GM23338 (cell line): ENCODE data around the gene RBPMS2. TPM values are rescaled to one million over a fixed set of nuclear protein-coding genes. Genes with fewer than 3 reads are reported as not detected.

Experiments
- ATAC-seq: fragments of 200-7000 bp; cut with Tn5 transposase; 3 replicates; pipeline ENCODE4 v1.9.1; 2020
- DNase-seq: peaks from one replicate; pipeline ENCODE4 v3.0.0-alpha.2; 2015; ENCODE audit warnings: low spot score
- H2AFZ ChIP-seq: fragments of 200-600 bp; sonication (generic); 2 replicates; pipeline ENCODE4 v1.8.0; 2016; ENCODE audit warnings: antibody characterized with exemption, mild to moderate bottlenecking, moderate library complexity
- H3F3A ChIP-seq: fragments of 200-600 bp; sonication (generic); replicated peaks from 2 replicates; pipeline ENCODE4 v1.8.0; 2017; ENCODE audit warnings: antibody characterized with exemption, mixed run types, low read depth
- H3K27ac ChIP-seq: fragments of 200-600 bp; sonication (generic); 2 replicates; pipeline ENCODE4 v1.6.1; 2016; ENCODE audit warnings: low read depth
- H3K27me3 ChIP-seq: fragments of 200-600 bp; sonication (generic); 2 replicates; pipeline ENCODE4 v1.8.0; 2016; ENCODE audit warnings: mild to moderate bottlenecking, mixed run types, moderate library complexity; ENCODE audit not compliant: insufficient read depth
- H3K36me3 ChIP-seq: fragments of 200-600 bp; sonication (generic); 2 replicates; pipeline ENCODE4 v1.8.0; 2016; ENCODE audit warnings: mild to moderate bottlenecking; ENCODE audit not compliant: insufficient read depth
- H3K4me1 ChIP-seq: fragments of 200-600 bp; sonication (generic); 2 replicates; pipeline ENCODE4 v1.8.0; 2016; ENCODE audit warnings: mild to moderate bottlenecking, moderate library complexity; ENCODE audit not compliant: insufficient read depth
- H3K4me2 ChIP-seq: fragments of 200-600 bp; sonication (generic); 2 replicates; pipeline ENCODE4 v1.7.1; 2017; ENCODE audit warnings: mixed run types
- H3K4me3 ChIP-seq: fragments of 200-600 bp; sonication (generic); 2 replicates; pipeline ENCODE4 v1.6.1; 2016; ENCODE audit warnings: mixed run types
- H3K79me2 ChIP-seq: fragments of 200-600 bp; sonication (generic); replicated peaks from 2 replicates; pipeline ENCODE4 v1.8.0; 2017; ENCODE audit warnings: mild to moderate bottlenecking; ENCODE audit not compliant: insufficient read depth
- H3K9me2 ChIP-seq: fragments of 200-600 bp; sonication (generic); 2 replicates; pipeline ENCODE4 v1.8.0; 2017; ENCODE audit not compliant: insufficient read depth
- H4K20me1 ChIP-seq: fragments of 200-600 bp; sonication (generic); replicated peaks from 2 replicates; pipeline ENCODE4 v1.8.0; 2017; ENCODE audit warnings: mild to moderate bottlenecking; ENCODE audit not compliant: insufficient read depth
- H3K27ac Mint-ChIP-seq: 2 replicates; pipeline ENCODE4 v1.8.0; 2020; ENCODE audit warnings: inconsistent platforms, mild to moderate bottlenecking, moderate library complexity, mixed read lengths
- H3K27me3 Mint-ChIP-seq: 3 replicates; pipeline ENCODE4 v1.8.0; 2022; ENCODE audit warnings: low read depth, mild to moderate bottlenecking, moderate library complexity, mixed read lengths, inconsistent platforms; ENCODE audit not compliant: insufficient read depth, poor library complexity
- H3K36me3 Mint-ChIP-seq: 3 replicates; pipeline ENCODE4 v1.8.0; 2021; ENCODE audit warnings: low read depth, mild to moderate bottlenecking, inconsistent platforms, moderate library complexity, mixed read lengths
- H3K4me1 Mint-ChIP-seq: 3 replicates; pipeline ENCODE4 v1.8.0; 2020; ENCODE audit warnings: mild to moderate bottlenecking, inconsistent platforms, mixed read lengths
- H3K4me3 Mint-ChIP-seq: 3 replicates; pipeline ENCODE4 v1.8.0; 2021; ENCODE audit warnings: moderate library complexity, mild to moderate bottlenecking, inconsistent platforms, mixed read lengths
- H3K9me3 Mint-ChIP-seq: 3 replicates; pipeline ENCODE4 v1.8.0; 2020; ENCODE audit warnings: moderate library complexity, mild to moderate bottlenecking, inconsistent platforms, mixed read lengths
- CREB1 ChIP-seq: fragments of 250-450 bp; sonication (Bioruptor Pico); IDR thresholded peaks from 2 replicates; pipeline ENCODE4 v1.5.0; 2020; ENCODE audit warnings: low read depth, mild to moderate bottlenecking, moderate library complexity
- ETS1 ChIP-seq: IDR thresholded peaks from 2 replicates; pipeline ENCODE4 v1.6.1; 2016; ENCODE audit warnings: antibody characterized with exemption
- EZH2 ChIP-seq: fragments of 200-600 bp; sonication (generic); IDR thresholded peaks from one replicate; pipeline ENCODE4 v1.8.0; 2017; ENCODE audit warnings: antibody characterized with exemption, mild to moderate bottlenecking, low read depth; ENCODE audit not compliant: unreplicated experiment
- EZH2phosphoT487 ChIP-seq: fragments of 200-600 bp; sonication (generic); IDR thresholded peaks from one replicate; pipeline ENCODE4 v1.8.1; 2018; ENCODE audit warnings: antibody characterized with exemption; ENCODE audit not compliant: unreplicated experiment
- JUNB ChIP-seq: IDR thresholded peaks from one replicate; pipeline ENCODE4 v1.6.1; 2016; ENCODE audit warnings: antibody characterized with exemption; ENCODE audit not compliant: unreplicated experiment
- NANOG ChIP-seq: IDR thresholded peaks from 2 replicates; pipeline ENCODE4 v1.6.1; 2016; ENCODE audit warnings: antibody characterized with exemption, borderline replicate concordance
- POLR2AphosphoS5 ChIP-seq: IDR thresholded peaks from 2 replicates; pipeline ENCODE4 v1.6.1; 2016; ENCODE audit warnings: antibody characterized with exemption, low read depth
- REST ChIP-seq: IDR thresholded peaks from one replicate; pipeline ENCODE4 v1.6.1; 2018; ENCODE audit warnings: antibody characterized with exemption; ENCODE audit not compliant: unreplicated experiment
- STAT1 ChIP-seq: IDR thresholded peaks from one replicate; pipeline ENCODE4 v1.6.1; 2016; ENCODE audit warnings: antibody characterized with exemption; ENCODE audit not compliant: unreplicated experiment
- ZNF114 ChIP-seq: fragments of 250-450 bp; sonication (Bioruptor Pico); IDR thresholded peaks from 2 replicates; pipeline ENCODE4 v1.5.0; 2020; ENCODE audit warnings: mild to moderate bottlenecking, moderate library complexity
- ZNF462 ChIP-seq: fragments of 250-450 bp; sonication (Bioruptor Pico); IDR thresholded peaks from 2 replicates; pipeline ENCODE4 v1.5.0; 2020; ENCODE audit warnings: mild to moderate bottlenecking, moderate library complexity
- polyA plus RNA-seq: library from polyadenylated mRNA; unstranded; fragments of >200 nt; fragmentation: Nextera tagmentation; extraction: Ambion mirVana; gene quantifications from 2 replicates; pipeline ENCODE4 v1.2.1, GENCODE V29; 2016
- total RNA-seq: library from RNA; depleted of rRNA; stranded (reverse); fragments of >200 nt; shearing (Covaris generic); gene quantifications from 2 replicates; pipeline ENCODE4 v1.2.3, GENCODE V29; 2014

RBPMS2 gene
- total and polyA plus RNA-seq, 2 experiments from 2014 or later = 53.3 to 171 TPM

GRCh38 chr15:64699751-64700388 is 75.5 kb downstream of the RBPMS2 start:
- H3K36me3 ChIP-seq = peaks cover 11% of the 10 kb centered on the region
- peaks cover 43% of the 10 kb centered on the region for H3F3A ChIP-seq
- peak overlapping the region; percentile 94 for H3K4me2 ChIP-seq
- no peak overlapping the region for H2AFZ ChIP-seq
- Mint-ChIP-seq H3K36me3 (peaks cover 74% of the 10 kb centered on the region), H3K4me1 (peaks cover 65% of the 10 kb centered on the region), H3K4me3 (peak overlapping the region; percentile 77), H3K27me3 (peaks cover 15% of the 10 kb centered on the region), H3K9me3 (no peaks in the 10 kb centered on the region), H3K27ac (peak overlapping the region; percentile 100)
- no peaks in the 10 kb centered on the region for H3K27me3 ChIP-seq
- peaks cover 76% of the 10 kb centered on the region for H3K79me2 ChIP-seq
- H3K9me2 ChIP-seq = no peaks in the 10 kb centered on the region
- H3K27ac ChIP-seq = peak overlapping the region; percentile 99
- H3K4me1 ChIP-seq = peaks cover 57% of the 10 kb centered on the region
- ATAC-seq (peak; percentile 64), DNase-seq (peak; percentile 90)
- H4K20me1 ChIP-seq = peaks cover 45% of the 10 kb centered on the region
- H3K4me3 ChIP-seq = peak overlapping the region; percentile 74
- TF ChIP-seq NANOG (0 out of 2 replicates have a peak, but pooled peaks have one; percentile 2), POLR2AphosphoS5 (peak; percentile 53), ETS1 (peak; percentile 15; the same call in 1 of the 2 replicates), EZH2phosphoT487 (no peak)

GRCh38 chr15:64698823-64699222 is 76.6 kb downstream of the RBPMS2 start:
- Histone ChIP-seq H4K20me1 (peaks cover 54% of the 10 kb centered on the region), H3K27ac (peak overlapping the region; percentile 99), H3K4me1 (peaks cover 52% of the 10 kb centered on the region), H3K79me2 (peaks cover 87% of the 10 kb centered on the region), H3K4me2 (peak overlapping the region; percentile 94), H3K27me3 (no peaks in the 10 kb centered on the region), H3K9me2 (no peaks in the 10 kb centered on the region), H3K36me3 (peaks cover 22% of the 10 kb centered on the region), H3F3A (peaks cover 46% of the 10 kb centered on the region), H2AFZ (no peak overlapping the region), H3K4me3 (peak overlapping the region; percentile 74)
- Mint-ChIP-seq H3K4me1 (peaks cover 69% of the 10 kb centered on the region), H3K4me3 (peak overlapping the region; percentile 77), H3K36me3 (peaks cover 81% of the 10 kb centered on the region), H3K27me3 (peaks cover 20% of the 10 kb centered on the region), H3K27ac (peak overlapping the region; percentile 100), H3K9me3 (no peaks in the 10 kb centered on the region)
- DNase-seq (no peak), ATAC-seq (no peak)
- TF ChIP-seq CREB1 (CRISPR knock-in tag) = no peak
- TF ChIP-seq ZNF462 (CRISPR knock-in tag) = no peak
- no peak for TF ChIP-seq EZH2
- TF ChIP-seq NANOG = no peak
- TF ChIP-seq ZNF114 (CRISPR knock-in tag) = no peak
- no peak for TF ChIP-seq REST
- no peak for TF ChIP-seq JUNB
- TF ChIP-seq STAT1 = no peak
- TF ChIP-seq EZH2phosphoT487 = no peak
